ENCODE data around the gene SAMD4B.

DNA sequence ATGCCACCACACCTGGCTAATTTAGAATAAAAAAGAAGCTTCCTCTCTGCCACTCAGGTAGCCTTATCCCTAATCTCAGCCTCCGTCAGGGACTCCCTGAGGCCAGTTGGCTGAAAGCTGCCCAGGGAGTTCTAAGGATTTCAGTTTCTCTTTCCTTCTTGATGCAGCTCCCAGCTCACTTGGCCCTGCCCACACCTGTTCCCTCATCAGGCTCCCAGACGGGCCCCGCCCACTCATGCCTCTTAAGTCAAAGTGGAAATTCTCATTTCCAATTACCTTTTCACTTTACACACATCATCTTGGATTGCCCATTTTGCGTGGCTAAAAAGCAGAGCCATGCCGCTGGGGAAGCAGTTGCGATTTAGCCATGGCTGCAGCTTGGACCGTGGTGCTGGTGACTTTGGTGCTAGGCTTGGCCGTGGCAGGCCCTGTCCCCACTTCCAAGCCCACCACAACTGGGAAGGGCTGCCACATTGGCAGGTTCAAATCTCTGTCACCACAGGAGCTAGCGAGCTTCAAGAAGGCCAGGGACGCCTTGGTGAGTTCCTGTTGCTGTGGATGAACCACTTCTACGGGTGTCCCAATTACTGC, 46.1 kb upstream of the SAMD4B start, which contains the start of gene IFNL1:
- TF ChIP-seq CTCF (conservative IDR thresholded peaks at IDR 0.05; ENCODE audit: low read length) (no peak), EZH2phosphoT487 (IDR thresholded peaks at IDR 0.05; ENCODE audit: borderline replicate concordance, low read depth, low read length) (no peak)
